Neuron (in vitro differentiated cells): ENCODE data around the gene FTCD.
"Not testable (repeated sequence)": the region's sequence is repeated elsewhere in the genome, so short reads cannot be mapped to it uniquely, and the experiment has no call there.

Experiments used
- H2AFZ ChIP-seq: one replicate; pipeline ENCODE4 v1.6.1; 2013; ENCODE audit warnings: low read depth, mild to moderate bottlenecking, inconsistent platforms, low read length, moderate library complexity
- H3K27me3 ChIP-seq: one replicate; pipeline ENCODE4 v1.6.1; 2013; ENCODE audit warnings: low read length; ENCODE audit not compliant: insufficient read depth
- H3K36me3 ChIP-seq: one replicate; pipeline ENCODE4 v1.6.1; 2013; ENCODE audit warnings: low read length; ENCODE audit not compliant: insufficient read depth
- H3K4me1 ChIP-seq: one replicate; pipeline ENCODE4 v1.6.1; 2013; ENCODE audit warnings: low read length; ENCODE audit not compliant: insufficient read depth
- H3K4me3 ChIP-seq: 2 replicates; pipeline ENCODE4 v1.5.1; 2013; ENCODE audit warnings: mild to moderate bottlenecking, low read length, moderate library complexity
- H3K9me3 ChIP-seq: one replicate; pipeline ENCODE4 v1.6.1; 2013; ENCODE audit warnings: low read length

FTCD gene

GRCh38 chr21:46155514-46156377, at the start of gene FTCD:
Gene FTCD (minus strand): TSS chr21:46155579. CDS start chr21:46155523, 56 bp downstream.
- H2AFZ ChIP-seq, result no peak within 1 kb of the TSS
- H3K9me3 ChIP-seq, result no peaks in the 10 kb centered on the region
- no peaks in the 10 kb centered on the region for H3K36me3 ChIP-seq
- H3K4me1 ChIP-seq, result no peaks in the 10 kb centered on the region
- H3K4me3 ChIP-seq, result no peak within 1 kb of the TSS
- no peaks in the 10 kb centered on the region for H3K27me3 ChIP-seq

- Histone ChIP-seq H3K4me3 (no peak overlapping the region), H3K36me3 (peaks cover 82% of the 10 kb centered on the region), H2AFZ (no peak overlapping the region), H3K4me1 (peaks cover 4% of the 10 kb centered on the region), H3K27me3 (no peaks in the 10 kb centered on the region), H3K9me3 (no peaks in the 10 kb centered on the region)
Observed at GRCh38 chr21:46205166-46205565, 49.8 kb upstream of the FTCD start.

- peaks cover 81% of the 10 kb centered on the region for H3K36me3 ChIP-seq
- H3K27me3 ChIP-seq, result no peaks in the 10 kb centered on the region
Observed at GRCh38 chr21:46203203-46203600, 47.8 kb upstream of the FTCD start.

GRCh38 chr21:46202592-46203202, 47.3 kb upstream of the FTCD start:
- Histone ChIP-seq H3K4me3 (no peak overlapping the region), H3K36me3 (peaks cover 80% of the 10 kb centered on the region), H3K4me1 (peaks cover 4% of the 10 kb centered on the region), H2AFZ (no peak overlapping the region), H3K27me3 (no peaks in the 10 kb centered on the region), H3K9me3 (peaks cover 6% of the 10 kb centered on the region)

More at GRCh38 chr21:46203203-46203600, 47.8 kb upstream of the FTCD start:
- Histone ChIP-seq H3K9me3 (peaks cover 6% of the 10 kb centered on the region), H2AFZ (no peak overlapping the region), H3K4me1 (peaks cover 4% of the 10 kb centered on the region), H3K4me3 (no peak overlapping the region)

GRCh38 chr21:46200877-46201803, 45.8 kb upstream of the FTCD start:
- H3K36me3 ChIP-seq, result peaks cover 75% of the 10 kb centered on the region
- H3K27me3 ChIP-seq, H3K4me1 ChIP-seq, H3K4me3 ChIP-seq, H2AFZ ChIP-seq, H3K9me3 ChIP-seq: not testable (repeated sequence)

- no peaks in the 10 kb centered on the region for H3K27me3 ChIP-seq
- peaks cover 6% of the 10 kb centered on the region for H3K9me3 ChIP-seq
- H3K36me3 ChIP-seq, result peaks cover 75% of the 10 kb centered on the region
- H2AFZ ChIP-seq, result no peak overlapping the region
- peaks cover 4% of the 10 kb centered on the region for H3K4me1 ChIP-seq
- no peak overlapping the region for H3K4me3 ChIP-seq
Observed at GRCh38 chr21:46199436-46200373, 44.3 kb upstream of the FTCD start.

GRCh38 chr21:46196733-46197132, 41.4 kb upstream of the FTCD start:
- Histone ChIP-seq H3K4me3 (no peak overlapping the region), H3K9me3 (peaks cover 6% of the 10 kb centered on the region), H3K4me1 (no peaks in the 10 kb centered on the region), H2AFZ (no peak overlapping the region), H3K36me3 (peaks cover 81% of the 10 kb centered on the region), H3K27me3 (no peaks in the 10 kb centered on the region)

GRCh38 chr21:46195595-46196195, 40.3 kb upstream of the FTCD start:
- Histone ChIP-seq H3K27me3 (no peaks in the 10 kb centered on the region), H3K4me1 (peaks cover 7% of the 10 kb centered on the region), H3K9me3 (peaks cover 6% of the 10 kb centered on the region), H2AFZ (no peak overlapping the region), H3K4me3 (no peak overlapping the region), H3K36me3 (peaks cover 85% of the 10 kb centered on the region)

- H3K4me1 ChIP-seq, result peaks cover 17% of the 10 kb centered on the region
- H3K4me3 ChIP-seq, result no peak overlapping the region
- H3K9me3 ChIP-seq, result peaks cover 4% of the 10 kb centered on the region
- H2AFZ ChIP-seq, result no peak overlapping the region
- no peaks in the 10 kb centered on the region for H3K27me3 ChIP-seq
- H3K36me3 ChIP-seq, result peaks cover 78% of the 10 kb centered on the region
Observed at GRCh38 chr21:46194374-46195334, 39.3 kb upstream of the FTCD start.

- Histone ChIP-seq H3K4me1 (peaks cover 25% of the 10 kb centered on the region), H3K4me3 (no peak overlapping the region), H3K36me3 (peaks cover 73% of the 10 kb centered on the region), H3K9me3 (no peaks in the 10 kb centered on the region), H3K27me3 (no peaks in the 10 kb centered on the region), H2AFZ (no peak overlapping the region)
Observed at GRCh38 chr21:46193829-46194373, 38.5 kb upstream of the FTCD start.
